GM10248 (cell line): ENCODE measurements around the gene HTR3C.

Experiments used
- CTCF ChIA-PET: fragments of 300-600 bp; sonication (Branson Sonifier 250); formaldehyde crosslinking; extraction: SDS; loops from one replicate; lab custom pipeline; 2021; ENCODE audit warnings: antibody characterized with exemption; lab: Yijun Ruan, JAX
- POLR2A ChIA-PET: fragments of 350-650 bp; sonication (Branson Sonifier 250); formaldehyde crosslinking; extraction: SDS; loops from one replicate; lab custom pipeline; 2020; ENCODE audit warnings: antibody characterized with exemption; lab: Yijun Ruan, JAX
- DNase-seq: peaks from one replicate; pipeline ENCODE4 v3.0.0; 2012; ENCODE audit errors: extremely low spot score
- CTCF ChIP-seq: IDR thresholded peaks from 2 replicates; pipeline ENCODE4 v1.5.1; 2012; ENCODE audit warnings: mild to moderate bottlenecking, low read depth; ENCODE audit errors: extremely low read depth, missing control alignments, control extremely low read depth

HTR3C gene

GRCh38 chr3:184082034-184082433 is 29.2 kb downstream of the HTR3C start:
- ChIA-PET CTCF (interaction anchor here (1.1 kb wide), 1 partner anchor 26 kb away, joined by 3 read pairs; no protein-coding TSS in a partner anchor), POLR2A (no interaction called here)
- no peak for TF ChIP-seq CTCF
- no peak for DNase-seq

GRCh38 chr3:184082465-184082864 is 29.6 kb downstream of the HTR3C start:
- DNase-seq: no peak
- ChIA-PET POLR2A (no interaction called here), CTCF (interaction anchor here (1.1 kb wide), 1 partner anchor 25 kb away, joined by 3 read pairs; no protein-coding TSS in a partner anchor)
- TF ChIP-seq CTCF: no peak

- no peak for TF ChIP-seq CTCF
- DNase-seq: no peak
- ChIA-PET POLR2A (no interaction called here), CTCF (interaction anchor here (1.1 to 1.7 kb wide), 2 partner anchors 142 to 190 kb away, joined by 3 to 4 read pairs; no protein-coding TSS in a partner anchor)
Measured at GRCh38 chr3:184085389-184085852, 32.6 kb downstream of the HTR3C start.

- DNase-seq: no peak
- no peak for TF ChIP-seq CTCF
- ChIA-PET POLR2A (no interaction called here), CTCF (no interaction called here)
Measured at GRCh38 chr3:184092199-184092598, 39.4 kb downstream of the HTR3C start.

- CTCF ChIA-PET: interaction anchor here (1.3 kb wide), 1 partner anchor 11 kb away, joined by 3 read pairs; no protein-coding TSS in a partner anchor
- no peak for DNase-seq
- TF ChIP-seq CTCF: no peak
- POLR2A ChIA-PET: no interaction called here
Measured at GRCh38 chr3:184096811-184097383, 44.0 kb downstream of the HTR3C start, which contains the start of gene HTR3E. Gene HTR3E (plus strand): TSS chr3:184097064. CDS start chr3:184097530, 466 bp downstream.

- DNase-seq: no peak
- no peak for TF ChIP-seq CTCF
- ChIA-PET POLR2A (no interaction called here), CTCF (interaction anchor here (1.3 kb wide), 1 partner anchor 11 kb away, joined by 3 read pairs; no protein-coding TSS in a partner anchor)
Measured at GRCh38 chr3:184097556-184097955, 44.7 kb downstream of the HTR3C start.
